Globus pallidus (tissue), 1 donor: ENCODE measurements around the gene SRRM3.
"Not testable (repeated sequence)": the region's sequence is repeated elsewhere in the genome, so short reads cannot be mapped to it uniquely, and the experiment has no call there.

Experiments used
- DNase-seq: peaks from one replicate; pipeline ENCODE4 v3.0.0-alpha.2; 2015; ENCODE audit warnings: low spot score

SRRM3 gene

GRCh38 chr7:76231071-76231470 is 29.4 kb downstream of the SRRM3 start:
- DNase-seq: no peak

GRCh38 chr7:76231583-76231982 is 29.9 kb downstream of the SRRM3 start:
- no peak for DNase-seq

- no peak for DNase-seq
Observed at GRCh38 chr7:76232698-76233097, 31.0 kb downstream of the SRRM3 start.

- DNase-seq: no peak
Observed at GRCh38 chr7:76233538-76234281, 32.0 kb downstream of the SRRM3 start.

GRCh38 chr7:76234282-76234584 is 32.5 kb downstream of the SRRM3 start:
- no peak for DNase-seq

GRCh38 chr7:76234931-76235441 is 33.3 kb downstream of the SRRM3 start:
- DNase-seq: peak; percentile 46

GRCh38 chr7:76236224-76236623 is 34.5 kb downstream of the SRRM3 start:
- no peak for DNase-seq

- no peak for DNase-seq
Observed at GRCh38 chr7:76238326-76238725, 36.6 kb downstream of the SRRM3 start.

GRCh38 chr7:76241141-76241540 is 39.4 kb downstream of the SRRM3 start:
- no peak for DNase-seq

- DNase-seq: not testable (repeated sequence)
Observed at GRCh38 chr7:76242517-76243063, 40.9 kb downstream of the SRRM3 start.

- DNase-seq: no peak
Observed at GRCh38 chr7:76244781-76245391, 43.2 kb downstream of the SRRM3 start.

GRCh38 chr7:76246804-76247389 is 45.2 kb downstream of the SRRM3 start:
- DNase-seq: no peak

- no peak for DNase-seq
Observed at GRCh38 chr7:76247938-76248337, 46.2 kb downstream of the SRRM3 start.

- DNase-seq: no peak
Observed at GRCh38 chr7:76252021-76252420, 50.3 kb downstream of the SRRM3 start.

GRCh38 chr7:76254781-76255180 is 53.1 kb downstream of the SRRM3 start:
- DNase-seq: no peak

- no peak for DNase-seq
Observed at GRCh38 chr7:76257973-76258372, 56.3 kb downstream of the SRRM3 start.

GRCh38 chr7:76259124-76260093 is 57.7 kb downstream of the SRRM3 start:
- no peak for DNase-seq

GRCh38 chr7:76260171-76260703 is 58.5 kb downstream of the SRRM3 start:
- DNase-seq: no peak

- DNase-seq: no peak
Observed at GRCh38 chr7:76261329-76261728, 59.6 kb downstream of the SRRM3 start.

- no peak for DNase-seq
Observed at GRCh38 chr7:76261931-76262330, 60.2 kb downstream of the SRRM3 start.

GRCh38 chr7:76262683-76263402 is 61.1 kb downstream of the SRRM3 start:
- peak; percentile 46 for DNase-seq
